Measurements from ENCODE around the gene MYMK. TPM values are rescaled to one million over a fixed set of nuclear protein-coding genes. Genes with fewer than 3 reads are reported as not detected.

Gene MYMK
- polyA plus RNA-seq, 3 donors: not detected

- no peak within 1 kb of the TSS for H3K27ac Mint-ChIP-seq
- no peak for DNase-seq
- 6% methylated on average over 64 of the region's 70 CpGs for WGBS (ENCODE audit: insufficient coverage)
- intact Hi-C loops (cut with micrococcal nuclease): no loop called here
- Histone ChIP-seq H3K4me2 (replicated peaks; ENCODE audit: extremely low read depth, low read length, poor library complexity, severe bottlenecking) (no peak within 1 kb of the TSS), H3K4me3 (replicated peaks in 1 of 3; ENCODE audit: low read depth in 2 of 3, low read length in 3 of 3) (no peak within 1 kb of the TSS), H3K9ac (ENCODE audit: insufficient read depth, low read length, poor library complexity, severe bottlenecking) (no peak within 1 kb of the TSS), H3K27me3 (ENCODE audit: control insufficient read depth in 2 of 2, insufficient read depth in 2 of 2, low read length in 2 of 2) (peaks cover 0 to 43% of the 10 kb centered on the region in 2 donors), H3K36me3 (replicated peaks in 1 of 2; ENCODE audit: control insufficient read depth in 1 of 2, insufficient read depth in 2 of 2, low read length in 2 of 2) (no peaks in the 10 kb centered on the region), H3K9me3 (replicated peaks in 1 of 2; ENCODE audit: control insufficient read depth in 1 of 2, insufficient read depth in 1 of 2, low read length in 2 of 2) (no peaks in the 10 kb centered on the region), H3K4me1 (ENCODE audit: control insufficient read depth in 1 of 2, insufficient read depth in 2 of 2, low read length in 2 of 2) (peaks cover 3 to 7% of the 10 kb centered on the region in 2 donors), H3K79me2 (ENCODE audit: insufficient read depth, low read length) (no peaks in the 10 kb centered on the region), H2AFZ (ENCODE audit: insufficient read depth, low read depth, low read length, poor library complexity, severe bottlenecking) (no peak within 1 kb of the TSS), H4K20me1 (ENCODE audit: insufficient read depth, low read length) (no peaks in the 10 kb centered on the region), H3K27ac (ENCODE audit: low read depth in 1 of 2, low read length in 2 of 2) (no peak within 1 kb of the TSS)
- no peak for TF ChIP-seq CTCF (IDR thresholded peaks at IDR 0.05)
- no peaks in the 10 kb centered on the region for H3K36me3 Mint-ChIP-seq
- H3K9me3 Mint-ChIP-seq: peaks cover 0 to 2% (median 0%) of the 10 kb centered on the region in 7 donors
- peak within 1 kb of the TSS in 1 of 2 donors; percentile 73 for H3K4me3 Mint-ChIP-seq
- H3K27me3 Mint-ChIP-seq (ENCODE audit: low read depth in 3 of 3): peaks cover 40 to 71% (median 47%) of the 10 kb centered on the region in 3 donors
- H3K4me1 Mint-ChIP-seq: peaks cover 11% of the 10 kb centered on the region
Observed at GRCh38 chr9:133534346-133535291, 9.9 kb upstream of the MYMK start, which contains the start of gene ADAMTSL2. TSS of gene ADAMTSL2 (plus strand) at chr9:133534704. CDS start at chr9:133536713, 2,009 bp downstream.

GRCh38 chr9:133533857-133534256 lies 9.1 kb upstream of the MYMK start:
- intact Hi-C loops (cut with micrococcal nuclease): no loop called here
- no peaks in the 10 kb centered on the region for H3K4me1 ChIP-seq (ENCODE audit: control insufficient read depth in 1 of 2, insufficient read depth in 2 of 2, low read length in 2 of 2)
- no peak for TF ChIP-seq CTCF (IDR thresholded peaks at IDR 0.05)
- WGBS (ENCODE audit: insufficient coverage): 52% methylated on average over 8 of the region's 9 CpGs
- peak overlapping the region in 1 of 2 donors; percentile 73 for H3K4me3 Mint-ChIP-seq
- H3K4me1 Mint-ChIP-seq: peaks cover 6% of the 10 kb centered on the region
- H3K79me2 ChIP-seq (ENCODE audit: insufficient read depth, low read length): no peaks in the 10 kb centered on the region
- H3K4me3 ChIP-seq (replicated peaks in 1 of 3; ENCODE audit: low read depth in 2 of 3, low read length in 3 of 3): no peak overlapping the region
- no peak overlapping the region for H3K27ac ChIP-seq (ENCODE audit: low read depth in 1 of 2, low read length in 2 of 2)
- no peak overlapping the region for H3K9ac ChIP-seq (ENCODE audit: insufficient read depth, low read length, poor library complexity, severe bottlenecking)
- H3K9me3 Mint-ChIP-seq: peaks cover 0 to 2% (median 0%) of the 10 kb centered on the region in 7 donors
- H3K27me3 Mint-ChIP-seq (ENCODE audit: low read depth in 3 of 3): peaks cover 32 to 64% (median 41%) of the 10 kb centered on the region in 3 donors
- no peaks in the 10 kb centered on the region for H3K9me3 ChIP-seq (replicated peaks in 1 of 2; ENCODE audit: control insufficient read depth in 1 of 2, insufficient read depth in 1 of 2, low read length in 2 of 2)
- H3K36me3 Mint-ChIP-seq: no peaks in the 10 kb centered on the region
- H3K27me3 ChIP-seq (ENCODE audit: control insufficient read depth in 2 of 2, insufficient read depth in 2 of 2, low read length in 2 of 2): peaks cover 0 to 35% of the 10 kb centered on the region in 2 donors
- no peak overlapping the region for H3K27ac Mint-ChIP-seq
- no peak overlapping the region for H2AFZ ChIP-seq (ENCODE audit: insufficient read depth, low read depth, low read length, poor library complexity, severe bottlenecking)
- no peak for DNase-seq
- H4K20me1 ChIP-seq (ENCODE audit: insufficient read depth, low read length): no peaks in the 10 kb centered on the region
- H3K36me3 ChIP-seq (replicated peaks in 1 of 2; ENCODE audit: control insufficient read depth in 1 of 2, insufficient read depth in 2 of 2, low read length in 2 of 2): no peaks in the 10 kb centered on the region
- no peak overlapping the region for H3K4me2 ChIP-seq (replicated peaks; ENCODE audit: extremely low read depth, low read length, poor library complexity, severe bottlenecking)

Data from CD14-positive monocyte (primary cell).